WTC11 (cell line): ENCODE results near the gene OAT. TPM values are rescaled to one million over a fixed set of nuclear protein-coding genes. Genes with fewer than 3 reads are reported as not detected.
A peak's percentile ranks its signal among the peaks of the same experiment; 100 is the strongest.

Source experiments
- ATAC-seq: fragments of 200-7000 bp; cut with Tn5 transposase; 2 replicates; pipeline ENCODE4 v1.10.0; 2021; ENCODE audit warnings: mild to moderate bottlenecking, moderate library complexity
- CTCF ChIA-PET: fragments of 300-600 bp; sonication (Branson Sonifier 250); formaldehyde crosslinking; loops from one replicate; lab custom pipeline; 2021; ENCODE audit warnings: antibody characterized with exemption; lab: Charles Lee
- POLR2A ChIA-PET: fragments of 350-600 bp; sonication (Branson Sonifier 250); formaldehyde crosslinking; loops from one replicate; lab custom pipeline; 2021; ENCODE audit warnings: antibody characterized with exemption; lab: Charles Lee
- DNase-seq: peaks from one replicate; pipeline ENCODE4 v3.0.0; 2021; ENCODE audit warnings: low spot score
- H3K27ac Mint-ChIP-seq: 2 replicates; pipeline ENCODE4 v1.8.0; 2021; ENCODE audit warnings: mixed read lengths
- H3K27me3 Mint-ChIP-seq: 2 replicates; pipeline ENCODE4 v1.8.0; 2021; ENCODE audit warnings: low read depth, mild to moderate bottlenecking, moderate library complexity, mixed read lengths
- H3K36me3 Mint-ChIP-seq: 2 replicates; pipeline ENCODE4 v1.8.0; 2021; ENCODE audit warnings: mixed read lengths
- H3K4me1 Mint-ChIP-seq: 2 replicates; pipeline ENCODE4 v1.8.0; 2022; ENCODE audit warnings: mixed read lengths
- H3K4me3 Mint-ChIP-seq: 2 replicates; pipeline ENCODE4 v1.8.0; 2021; ENCODE audit warnings: mild to moderate bottlenecking, moderate library complexity, mixed read lengths
- H3K9me3 Mint-ChIP-seq: 2 replicates; pipeline ENCODE4 v1.8.0; 2021; ENCODE audit warnings: mixed read lengths
- ATF3 ChIP-seq: sonication (generic); formaldehyde crosslinking; conservative IDR thresholded peaks from 2 replicates; pipeline ENCODE4 v1.8.1; 2022; ENCODE audit warnings: mild to moderate bottlenecking, missing genetic modification reagents
- CDX4 ChIP-seq: fragments of 250-450 bp; sonication (Bioruptor Pico); IDR thresholded peaks from 2 replicates; pipeline ENCODE4 v1.9.0; 2021; ENCODE audit warnings: moderate library complexity, mild to moderate bottlenecking, inconsistent platforms, borderline replicate concordance
- CREM ChIP-seq: sonication (generic); formaldehyde crosslinking; IDR thresholded peaks from 2 replicates; pipeline ENCODE4 v1.8.1; 2022; ENCODE audit warnings: mild to moderate bottlenecking, missing genetic modification reagents, moderate library complexity
- E2F4 ChIP-seq: sonication (generic); formaldehyde crosslinking; IDR thresholded peaks from 2 replicates; pipeline ENCODE4 v1.8.1; 2022; ENCODE audit warnings: low read depth, mild to moderate bottlenecking, moderate library complexity, missing genetic modification reagents, borderline replicate concordance
- ELF4 ChIP-seq: sonication (generic); formaldehyde crosslinking; IDR thresholded peaks from 2 replicates; pipeline ENCODE4 v1.8.1; 2022; ENCODE audit warnings: low read depth, mild to moderate bottlenecking, moderate library complexity, missing genetic modification reagents
- FOXK1 ChIP-seq: sonication (generic); formaldehyde crosslinking; IDR thresholded peaks from 2 replicates; pipeline ENCODE4 v1.8.0; 2022; ENCODE audit warnings: mild to moderate bottlenecking, moderate library complexity, missing genetic modification reagents
- FOXP1 ChIP-seq: sonication (generic); formaldehyde crosslinking; IDR thresholded peaks from 2 replicates; pipeline ENCODE4 v1.8.0; 2022; ENCODE audit warnings: missing genetic modification reagents, mild to moderate bottlenecking, moderate library complexity, borderline replicate concordance
- GABPB1 ChIP-seq: sonication (generic); formaldehyde crosslinking; IDR thresholded peaks from 2 replicates; pipeline ENCODE4 v1.8.1; 2023; ENCODE audit warnings: mild to moderate bottlenecking, missing genetic modification reagents
- HMGA2 ChIP-seq: fragments of 250-450 bp; sonication (Bioruptor Pico); IDR thresholded peaks from 2 replicates; pipeline ENCODE4 v1.4.0; 2021; ENCODE audit warnings: mild to moderate bottlenecking, moderate library complexity
- IRF1 ChIP-seq: sonication (generic); formaldehyde crosslinking; IDR thresholded peaks from 2 replicates; pipeline ENCODE4 v1.8.0; 2023; ENCODE audit warnings: missing genetic modification reagents
- JUN ChIP-seq: sonication (generic); formaldehyde crosslinking; IDR thresholded peaks from 2 replicates; pipeline ENCODE4 v1.8.0; 2023; ENCODE audit warnings: mild to moderate bottlenecking, missing genetic modification reagents
- MLX ChIP-seq: sonication (generic); formaldehyde crosslinking; IDR thresholded peaks from 2 replicates; pipeline ENCODE4 v1.8.1; 2023; ENCODE audit warnings: mild to moderate bottlenecking, missing genetic modification reagents, moderate library complexity
- MYBL2 ChIP-seq: sonication (generic); formaldehyde crosslinking; IDR thresholded peaks from 2 replicates; pipeline ENCODE4 v1.8.1; 2023; ENCODE audit warnings: mild to moderate bottlenecking, moderate library complexity, missing genetic modification reagents
- NFE2L1 ChIP-seq: sonication (generic); formaldehyde crosslinking; IDR thresholded peaks from 2 replicates; pipeline ENCODE4 v1.8.1; 2023; ENCODE audit warnings: missing genetic modification reagents
- NR1H2 ChIP-seq: sonication (generic); formaldehyde crosslinking; IDR thresholded peaks from 2 replicates; pipeline ENCODE4 v1.9.0; 2021; ENCODE audit warnings: mild to moderate bottlenecking, moderate library complexity, missing genetic modification reagents
- NR3C1 ChIP-seq: sonication (generic); formaldehyde crosslinking; conservative IDR thresholded peaks from 2 replicates; pipeline ENCODE4 v1.8.1; 2023; ENCODE audit warnings: low read depth, mild to moderate bottlenecking, missing genetic modification reagents
- PRRX2 ChIP-seq: fragments of 250-450 bp; sonication (Bioruptor Pico); IDR thresholded peaks from 2 replicates; pipeline ENCODE4 v1.8.0; 2021; ENCODE audit warnings: mild to moderate bottlenecking
- SOX15 ChIP-seq: fragments of 250-450 bp; sonication (Bioruptor Pico); IDR thresholded peaks from 2 replicates; pipeline ENCODE4 v1.9.0; 2021; ENCODE audit warnings: mild to moderate bottlenecking
- TCF7 ChIP-seq: sonication (generic); formaldehyde crosslinking; IDR thresholded peaks from 2 replicates; pipeline ENCODE4 v1.8.0; 2022; ENCODE audit warnings: mild to moderate bottlenecking, low read depth, missing genetic modification reagents, moderate library complexity
- USF1 ChIP-seq: sonication (generic); formaldehyde crosslinking; IDR thresholded peaks from 2 replicates; pipeline ENCODE4 v1.8.0; 2022; ENCODE audit warnings: mild to moderate bottlenecking, missing genetic modification reagents
- ZNF138 ChIP-seq: sonication (generic); formaldehyde crosslinking; conservative IDR thresholded peaks from 2 replicates; pipeline ENCODE4 v1.8.1; 2022; ENCODE audit warnings: mild to moderate bottlenecking, moderate library complexity, missing genetic modification reagents
- ZNF317 ChIP-seq: sonication (generic); formaldehyde crosslinking; IDR thresholded peaks from 2 replicates; pipeline ENCODE4 v1.8.1; 2023; ENCODE audit warnings: low read depth, mild to moderate bottlenecking, moderate library complexity, missing genetic modification reagents, borderline replicate concordance
- ZNF416 ChIP-seq: fragments of 250-450 bp; sonication (Bioruptor Pico); IDR thresholded peaks from 2 replicates; pipeline ENCODE4 v1.9.0; 2021; ENCODE audit warnings: mild to moderate bottlenecking, inconsistent platforms
- ZNF423 ChIP-seq: fragments of 250-450 bp; sonication (Bioruptor Pico); IDR thresholded peaks from 2 replicates; pipeline ENCODE4 v2.1.2; 2022; ENCODE audit warnings: mild to moderate bottlenecking, moderate library complexity
- ZNF425 ChIP-seq: fragments of 250-450 bp; sonication (Bioruptor Pico); conservative IDR thresholded peaks from 2 replicates; pipeline ENCODE4 v1.9.0; 2021; ENCODE audit warnings: mild to moderate bottlenecking
- ZNF671 ChIP-seq: fragments of 250-450 bp; sonication (Bioruptor Pico); IDR thresholded peaks from 2 replicates; pipeline ENCODE4 v1.8.0; 2021; ENCODE audit warnings: mild to moderate bottlenecking
- total RNA-seq: library from RNA; stranded (reverse); gene quantifications from 3 replicates; pipeline ENCODE4 v1.2.3, GENCODE V29; 2021

The OAT gene
- total RNA-seq, 1 experiment from 2014 or later, result 117 TPM

- no peak for TF ChIP-seq FOXK1 (CRISPR knock-in tag)
Measured at GRCh38 chr10:124378271-124378670, 40.5 kb downstream of the OAT start (continued).

- ChIA-PET CTCF (interaction anchor here (1.4 kb wide), 1 partner anchor 12 kb away, joined by 7 read pairs; no protein-coding TSS in a partner anchor), POLR2A (no interaction called here)
- DNase-seq (no peak), ATAC-seq (no peak)
- H3K36me3 Mint-ChIP-seq, result no peaks in the 10 kb centered on the region
- peaks cover 21% of the 10 kb centered on the region for H3K4me1 Mint-ChIP-seq
- no peak overlapping the region for H3K27ac Mint-ChIP-seq
- H3K27me3 Mint-ChIP-seq, result peaks cover 5% of the 10 kb centered on the region; the same call in 1 of the 2 replicates
- TF ChIP-seq ATF3 (no peak), ZNF425 (CRISPR knock-in tag) (no peak), ZNF317 (CRISPR knock-in tag) (no peak), ZNF416 (CRISPR knock-in tag) (no peak), ZNF423 (CRISPR knock-in tag) (no peak), CDX4 (CRISPR knock-in tag) (no peak), MYBL2 (CRISPR knock-in tag) (no peak), GABPB1 (CRISPR knock-in tag) (no peak), PRRX2 (CRISPR knock-in tag) (no peak)
- H3K9me3 Mint-ChIP-seq, result no peaks in the 10 kb centered on the region
- no peak overlapping the region for H3K4me3 Mint-ChIP-seq
Measured at GRCh38 chr10:124377101-124377500, 41.6 kb downstream of the OAT start.

GRCh38 chr10:124376411-124376810 lies 42.3 kb downstream of the OAT start:
- Mint-ChIP-seq H3K9me3 (peaks cover 4% of the 10 kb centered on the region; the same call in 1 of the 2 replicates), H3K4me3 (no peak overlapping the region), H3K27ac (no peak overlapping the region), H3K36me3 (no peaks in the 10 kb centered on the region), H3K27me3 (peaks cover 5% of the 10 kb centered on the region; the same call in 1 of the 2 replicates), H3K4me1 (peaks cover 21% of the 10 kb centered on the region)
- POLR2A ChIA-PET, result no interaction called here
- DNase-seq (peak; percentile 1), ATAC-seq (no peak)
- CTCF ChIA-PET, result interaction anchor here (1.4 kb wide), 1 partner anchor 13 kb away, joined by 7 read pairs; no protein-coding TSS in a partner anchor
- TF ChIP-seq CREM (CRISPR knock-in tag) (no peak), USF1 (CRISPR knock-in tag) (no peak), NFE2L1 (CRISPR knock-in tag) (no peak), MLX (CRISPR knock-in tag) (no peak), FOXK1 (CRISPR knock-in tag) (no peak), ATF3 (no peak), PRRX2 (CRISPR knock-in tag) (no peak), SOX15 (CRISPR knock-in tag) (no peak), ELF4 (no peak), HMGA2 (CRISPR knock-in tag) (no peak), FOXP1 (CRISPR knock-in tag) (no peak), NR3C1 (CRISPR knock-in tag) (no peak), E2F4 (CRISPR knock-in tag) (no peak), JUN (CRISPR knock-in tag) (no peak), ZNF138 (no peak), NR1H2 (CRISPR knock-in tag) (no peak), TCF7 (CRISPR knock-in tag) (no peak), ZNF671 (CRISPR knock-in tag) (no peak), IRF1 (CRISPR knock-in tag) (no peak), ZNF317 (CRISPR knock-in tag) (no peak)
